NCI-H2196 treated with DMSO at 0.1 percent for 48 hours (cell line): Measurements from ENCODE around the gene CUTA.
"Not testable (repeated sequence)": the region's sequence is repeated elsewhere in the genome, so short reads cannot be mapped to it uniquely, and the experiment has no call there.

ENCODE experiments used
- DNase-seq: peaks from one replicate; lab custom pipeline; 2025; ENCODE audit not compliant: unreplicated experiment; lab: John Stamatoyannopoulos, UW

The CUTA gene

GRCh38 chr6:33407132-33407718 is 10.7 kb downstream of the CUTA start:
- no peak for DNase-seq

- DNase-seq = no peak
These were observed 11.8 kb downstream of the CUTA start for GRCh38 chr6:33406126-33406525.

GRCh38 chr6:33405386-33405940 is 12.4 kb downstream of the CUTA start:
- DNase-seq = no peak

GRCh38 chr6:33404884-33405283 is 13.0 kb downstream of the CUTA start:
- DNase-seq = no peak

- not testable (repeated sequence) for DNase-seq
These were observed 18.0 kb downstream of the CUTA start for GRCh38 chr6:33399881-33400280.

- not testable (repeated sequence) for DNase-seq
These were observed 19.3 kb downstream of the CUTA start for GRCh38 chr6:33398601-33399000.

- DNase-seq = no peak
These were observed 20.4 kb downstream of the CUTA start for GRCh38 chr6:33397541-33397940.

- no peak for DNase-seq
These were observed 24.9 kb downstream of the CUTA start for GRCh38 chr6:33392979-33393378.

GRCh38 chr6:33392595-33392948 is 25.3 kb downstream of the CUTA start:
- no peak for DNase-seq

GRCh38 chr6:33391922-33392594 is 25.8 kb downstream of the CUTA start:
- DNase-seq = no peak

GRCh38 chr6:33391278-33391921 is 26.5 kb downstream of the CUTA start, which contains the start of gene KIFC1:
Gene KIFC1 (plus strand): TSS chr6:33391823. CDS start chr6:33391986, 163 bp downstream.
- DNase-seq = peak; percentile 100

GRCh38 chr6:33390767-33391277 is 27.1 kb downstream of the CUTA start:
- DNase-seq = no peak

GRCh38 chr6:33390173-33390572 is 27.7 kb downstream of the CUTA start:
- no peak for DNase-seq

GRCh38 chr6:33384581-33385020 is 33.3 kb downstream of the CUTA start:
- no peak for DNase-seq

GRCh38 chr6:33383427-33384185 is 34.3 kb downstream of the CUTA start:
- no peak for DNase-seq

GRCh38 chr6:33380272-33380981 is 37.5 kb downstream of the CUTA start:
- DNase-seq = no peak

- not testable (repeated sequence) for DNase-seq
These were observed 38.7 kb downstream of the CUTA start for GRCh38 chr6:33379184-33379583.

GRCh38 chr6:33377171-33377570 is 40.7 kb downstream of the CUTA start:
- DNase-seq = no peak

GRCh38 chr6:33375143-33375671 is 42.7 kb downstream of the CUTA start:
- peak; percentile 25 for DNase-seq
